A549 (cell line): ENCODE data around the gene SGSM1. TPM values are rescaled to one million over a fixed set of nuclear protein-coding genes. Genes with fewer than 3 reads are reported as not detected.

Experiments used
- ATAC-seq, 2 experiments: fragments of 200-7000 bp in 1 of 2; fragments of >200 bp in 1 of 2; cut with Nextera tagmentation in 1 of 2; cut with Tn5 transposase in 1 of 2; 3 replicates each; pipeline versions ENCODE4 v1.8.0 to v1.9.1; 2018 to 2020; ENCODE audit warnings: mild to moderate bottlenecking in 1 of 2, moderate library complexity in 1 of 2
- CTCF ChIA-PET: fragments of 300-600 bp; sonication (Branson Sonifier 250); formaldehyde crosslinking; extraction: SDS; loops from one replicate; lab custom pipeline; 2021; ENCODE audit warnings: antibody characterized with exemption, inconsistent platforms; lab: Yijun Ruan, JAX
- POLR2A ChIA-PET: fragments of 350-600 bp; formaldehyde crosslinking; extraction: SDS; loops from one replicate; lab custom pipeline; 2021; ENCODE audit warnings: antibody characterized with exemption, inconsistent platforms; lab: Yijun Ruan, JAX
- DNase-seq, 2 experiments: peaks; one replicate each; pipeline versions ENCODE4 v3.0.0 to v3.0.0-alpha.2; 2011 to 2016; ENCODE audit warnings: low read depth in 1 of 2, low spot score in 1 of 2
- FAIRE-seq: peaks from 2 replicates; lab custom pipeline; 2011; peaks lifted over from hg19 to GRCh38; lab: Jason Lieb, UNC
- H3K27ac ChIP-seq, 2 experiments: fragments of >200 bp; sonication (Bioruptor Twin); formaldehyde crosslinking; 3 replicates each; pipeline ENCODE4 v1.5.1; 2016 to 2017
- H3K4me1 ChIP-seq: fragments of >200 bp; sonication (Bioruptor Twin); formaldehyde crosslinking; 3 replicates; pipeline ENCODE4 v1.6.1; 2016
- H3K4me2 ChIP-seq: fragments of >200 bp; sonication (Bioruptor Twin); formaldehyde crosslinking; 3 replicates; pipeline ENCODE4 v1.6.1; 2016
- H3K4me3 ChIP-seq: fragments of >200 bp; sonication (Bioruptor Twin); formaldehyde crosslinking; 3 replicates; pipeline ENCODE4 v1.5.1; 2016
- H3K9me3 ChIP-seq: fragments of >200 bp; sonication (Bioruptor Twin); formaldehyde crosslinking; 3 replicates; pipeline ENCODE4 v1.6.1; 2016
- CBX2 ChIP-seq: fragments of 200-600 bp; sonication (generic); IDR thresholded peaks from 2 replicates; pipeline ENCODE4 v1.6.1; 2016; ENCODE audit warnings: low read depth, mild to moderate bottlenecking, borderline replicate concordance
- CBX8 ChIP-seq: fragments of 200-600 bp; sonication (generic); IDR thresholded peaks from 2 replicates; pipeline ENCODE4 v1.6.1; 2016
- CTCF ChIP-seq: fragments of >200 bp; sonication (Bioruptor Twin); formaldehyde crosslinking; IDR thresholded peaks from 3 replicates; pipeline ENCODE4 v1.5.1; 2016
- FOSB ChIP-seq: fragments of 250-450 bp; sonication (Bioruptor Pico); IDR thresholded peaks from 2 replicates; pipeline ENCODE4 v1.5.0; 2020; ENCODE audit warnings: mild to moderate bottlenecking, moderate library complexity
- HEYL ChIP-seq: fragments of 250-450 bp; sonication (Bioruptor Pico); IDR thresholded peaks from 2 replicates; pipeline ENCODE4 v1.8.0; 2021; ENCODE audit warnings: mild to moderate bottlenecking, moderate library complexity
- JUN ChIP-seq, 2 experiments: fragments of >200 bp; sonication (Bioruptor Twin); formaldehyde crosslinking; IDR thresholded peaks; 2 replicates in 1 of 2; 3 replicates in 1 of 2; pipeline ENCODE4 v1.6.1; 2016 to 2017
- JUNB ChIP-seq: fragments of >200 bp; sonication (Bioruptor Twin); formaldehyde crosslinking; IDR thresholded peaks from 2 replicates; pipeline ENCODE4 v1.6.1; 2016
- MAFK ChIP-seq: fragments of 450-650 bp; IDR thresholded peaks from 2 replicates; pipeline ENCODE4 v1.6.1; 2014; ENCODE audit not compliant: partially characterized antibody
- PHF8 ChIP-seq: fragments of 200-600 bp; sonication (generic); IDR thresholded peaks from 2 replicates; pipeline ENCODE4 v1.6.1; 2016; ENCODE audit warnings: low read depth, mild to moderate bottlenecking, antibody characterized with exemption, moderate library complexity, borderline replicate concordance
- POLR2A ChIP-seq: IDR thresholded peaks from 2 replicates; pipeline ENCODE4 v1.6.1; 2012; ENCODE audit warnings: mild to moderate bottlenecking, low read length
- RAD21 ChIP-seq, 2 experiments: fragments of >200 bp in 1 of 2; sonication (Bioruptor Twin) in 1 of 2; formaldehyde crosslinking in 1 of 2; IDR thresholded peaks in 1 of 2; conservative IDR thresholded peaks in 1 of 2; 2 replicates in 1 of 2; 3 replicates in 1 of 2; pipeline ENCODE4 v1.6.1; 2012 to 2018; ENCODE audit warnings: inconsistent platforms in 1 of 2
- SMC3 ChIP-seq: fragments of >200 bp; sonication (Bioruptor Twin); formaldehyde crosslinking; IDR thresholded peaks from 3 replicates; pipeline ENCODE4 v1.6.1; 2018; ENCODE audit warnings: inconsistent platforms
- SREBF2 ChIP-seq: fragments of 450-650 bp; IDR thresholded peaks from 2 replicates; pipeline ENCODE4 v1.6.1; 2014; ENCODE audit warnings: mild to moderate bottlenecking, moderate library complexity
- WGBS: methylation state at CpG from one replicate; pipeline ENCODE4 v1.1.6; 2017; ENCODE audit errors: missing lambda C conversion rate; 5-methylcytosine and 5-hydroxymethylcytosine counted together
- polyA plus RNA-seq, 4 experiments: library from polyadenylated mRNA; depleted of rRNA in 3 of 4; stranded (reverse); fragments of >200 nt; fragmentation: RNase III in 1 of 4; extraction: RNeasy Plus Mini Kit Qiagen cat#74134 plus additional on column Dnase treatment in 1 of 4; gene quantifications; 2 replicates in 3 of 4; 3 replicates in 1 of 4; pipeline ENCODE4 v1.2.3, GENCODE V29; 2011 to 2017
- TF ChIP-seq, protein P1 (sequence below): IDR thresholded peaks from 2 replicates; pipeline ENCODE4 v1.6.1; 2012

Gene SGSM1
- polyA plus RNA-seq, 2 of the 4 experiments (the other 2 are of a cell fraction): 0.50 to 1.4 TPM

DNA sequence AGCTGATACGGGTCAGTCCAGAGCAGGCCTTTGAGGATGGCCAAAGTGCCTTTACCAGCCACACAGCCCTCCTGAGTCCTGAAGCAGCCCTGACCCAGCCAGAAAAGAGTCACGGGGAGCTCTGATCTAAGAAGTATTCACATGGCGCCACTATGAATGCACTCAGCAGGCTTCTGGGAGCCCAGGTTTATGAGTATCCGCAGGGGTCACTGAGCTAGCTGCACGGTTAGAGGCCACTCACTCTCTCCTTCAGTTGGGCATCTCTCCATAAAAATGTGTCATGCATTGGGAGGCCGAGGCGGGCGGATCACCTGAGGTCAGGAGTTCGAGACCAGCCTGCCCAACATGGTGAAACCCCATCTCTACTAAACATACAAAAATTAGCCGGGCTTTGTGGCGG is 156.8 kb downstream of the SGSM1 start:
- Histone ChIP-seq H3K4me1 (peaks cover 15% of the 10 kb centered on the region), H3K4me2 (no peak overlapping the region), H3K9me3 (no peaks in the 10 kb centered on the region), H3K4me3 (no peak overlapping the region), H3K27ac (no peak overlapping the region)
- POLR2A ChIA-PET: no interaction called here
- CTCF ChIA-PET: interaction anchor here (1.3 to 2.5 kb wide), 6 partner anchors 10 to 160 kb away, joined by 3 to 11 read pairs (median 5); partner anchors contain the start of gene KIAA1671
- ATAC-seq (no peak), FAIRE-seq (no peak), DNase-seq (no peak)
- WGBS: 85% methylated on average over 9 of the region's 11 CpGs
- TF ChIP-seq CTCF: no peak
- TF ChIP-seq SREBF2: no peak
- TF ChIP-seq POLR2A: no peak
- TF ChIP-seq MAFK: no peak
- TF ChIP-seq, protein P1, sequence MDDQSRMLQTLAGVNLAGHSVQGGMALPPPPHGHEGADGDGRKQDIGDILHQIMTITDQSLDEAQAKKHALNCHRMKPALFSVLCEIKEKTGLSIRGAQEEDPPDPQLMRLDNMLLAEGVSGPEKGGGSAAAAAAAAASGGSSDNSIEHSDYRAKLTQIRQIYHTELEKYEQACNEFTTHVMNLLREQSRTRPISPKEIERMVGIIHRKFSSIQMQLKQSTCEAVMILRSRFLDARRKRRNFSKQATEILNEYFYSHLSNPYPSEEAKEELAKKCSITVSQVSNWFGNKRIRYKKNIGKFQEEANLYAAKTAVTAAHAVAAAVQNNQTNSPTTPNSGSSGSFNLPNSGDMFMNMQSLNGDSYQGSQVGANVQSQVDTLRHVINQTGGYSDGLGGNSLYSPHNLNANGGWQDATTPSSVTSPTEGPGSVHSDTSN: no peak
- no peak for TF ChIP-seq FOSB (CRISPR knock-in tag)
- TF ChIP-seq CBX2: no peak
- no peak for TF ChIP-seq PHF8
- TF ChIP-seq JUN (IDR thresholded peaks at IDR 0.05): no peak

DNA sequence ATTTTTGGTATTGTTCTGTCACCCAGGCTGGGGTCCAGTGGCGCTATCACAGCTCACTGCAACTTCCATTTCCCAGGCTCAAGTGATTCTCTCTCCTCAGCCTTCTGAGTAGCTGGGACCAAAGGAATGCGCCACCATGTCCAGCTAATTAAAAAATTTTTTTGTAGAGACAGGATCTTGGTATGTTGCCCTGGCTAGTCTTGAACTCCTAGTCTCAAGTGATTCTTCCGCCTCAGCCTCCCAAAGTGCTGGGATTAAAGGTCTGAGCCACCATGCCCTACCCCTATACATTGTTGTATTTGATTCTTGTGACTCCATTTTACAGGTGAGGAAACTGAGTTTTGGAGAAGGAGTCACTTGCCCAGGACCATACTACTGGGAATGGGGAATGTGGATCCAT is 158.4 kb downstream of the SGSM1 start:
- ATAC-seq (no peak), DNase-seq (no peak), FAIRE-seq (no peak)
- H3K4me3 ChIP-seq: no peak overlapping the region
- no peak for TF ChIP-seq PHF8
- TF ChIP-seq CBX2: no peak
- TF ChIP-seq CTCF: no peak
- 97% methylated on average over 3 of the region's 3 CpGs for WGBS
- peaks cover 29% of the 10 kb centered on the region for H3K4me1 ChIP-seq
- ChIA-PET CTCF (interaction anchor here (0.7 kb wide), 1 partner anchor 64 kb away, joined by 3 read pairs; no protein-coding TSS in a partner anchor), POLR2A (no interaction called here)
- no peak overlapping the region for H3K27ac ChIP-seq
- no peak overlapping the region for H3K4me2 ChIP-seq
- no peaks in the 10 kb centered on the region for H3K9me3 ChIP-seq

- peak in 1 of 2 experiments; percentile 33 for DNase-seq
- TF ChIP-seq JUNB (no peak), SMC3 (no peak)
- Histone ChIP-seq H3K4me3 (no peak overlapping the region), H3K4me1 (peaks cover 39% of the 10 kb centered on the region), H3K27ac (peak overlapping the region; percentile 62 to 82), H3K4me2 (peak overlapping the region; percentile 72), H3K9me3 (no peaks in the 10 kb centered on the region)
- ChIA-PET POLR2A (interaction anchor here (0.6 to 1.0 kb wide), 2 partner anchors 26 to 490 kb away, joined by 3 to 4 read pairs; no protein-coding TSS in a partner anchor), CTCF (interaction anchor here (0.8 to 1.3 kb wide), 4 partner anchors 8 to 83 kb away, joined by 3 read pairs; partner anchors contain the start of gene KIAA1671)
- WGBS: 35% methylated on average over 8 of the region's 9 CpGs
- no peak for FAIRE-seq
- ATAC-seq: peak; percentile 64 to 81; a peak in 5 of 6 replicates
Observed at GRCh38 chr22:24965822-24966626, 160.0 kb downstream of the SGSM1 start.

DNA sequence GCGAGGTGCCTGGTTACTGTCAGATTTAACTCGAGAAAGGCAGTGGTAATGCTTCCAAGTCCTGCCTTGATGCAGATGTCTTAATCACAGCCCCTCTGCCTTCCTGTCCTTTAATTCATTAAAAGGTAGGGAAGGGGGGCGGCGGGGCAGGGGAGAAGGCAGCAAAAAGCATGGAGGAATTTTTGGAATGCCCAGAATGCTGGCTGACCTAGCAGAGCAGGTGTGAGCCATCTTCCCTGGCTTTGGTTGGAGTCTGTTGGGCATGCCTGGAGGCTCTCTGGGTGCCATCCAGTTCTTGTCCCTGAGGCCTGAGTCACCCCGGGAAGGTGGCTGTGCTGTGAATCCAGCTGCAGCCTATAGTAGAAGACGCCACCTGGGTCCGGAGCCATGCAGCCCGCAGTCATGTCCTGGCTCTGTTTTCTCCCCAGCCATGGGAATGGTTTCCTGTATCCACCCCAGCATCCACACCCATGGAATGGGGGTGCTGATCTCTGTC is 162.1 kb downstream of the SGSM1 start:
- TF ChIP-seq HEYL (CRISPR knock-in tag) (no peak), SMC3 (no peak), JUNB (no peak), JUN (IDR thresholded peaks at IDR 0.05) (no peak), CBX8 (no peak), RAD21 (conservative IDR thresholded peaks at IDR 0.05 in 1 of 2, IDR thresholded peaks at IDR 0.05 in 1 of 2) (no peak)
- no peak for DNase-seq
- Histone ChIP-seq H3K27ac (peak overlapping the region in 1 of 2 experiments; percentile 59; a peak in 3 of 6 replicates), H3K4me3 (no peak overlapping the region), H3K9me3 (no peaks in the 10 kb centered on the region), H3K4me1 (peaks cover 39% of the 10 kb centered on the region), H3K4me2 (peak overlapping the region; percentile 26; the same call in 1 of the 3 replicates)
- 65% methylated on average over 6 of the region's 8 CpGs for WGBS
- ChIA-PET CTCF (interaction anchor here (1.5 kb wide), 1 partner anchor 9 kb away, joined by 4 read pairs; no protein-coding TSS in a partner anchor), POLR2A (no interaction called here)
- no peak for FAIRE-seq
- ATAC-seq: peak in 1 of 2 experiments; percentile 48; a peak in 2 of 6 replicates
